ENCODE results near the gene SPDYE17. TPM values are rescaled to one million over a fixed set of nuclear protein-coding genes. Genes with fewer than 3 reads are reported as not detected.
"Not testable (repeated sequence)": the region's sequence is repeated elsewhere in the genome, so short reads cannot be mapped to it uniquely, and the experiment has no call there.

Gene SPDYE17
- total and polyA plus RNA-seq, 12 donors, result not detected

DNA sequence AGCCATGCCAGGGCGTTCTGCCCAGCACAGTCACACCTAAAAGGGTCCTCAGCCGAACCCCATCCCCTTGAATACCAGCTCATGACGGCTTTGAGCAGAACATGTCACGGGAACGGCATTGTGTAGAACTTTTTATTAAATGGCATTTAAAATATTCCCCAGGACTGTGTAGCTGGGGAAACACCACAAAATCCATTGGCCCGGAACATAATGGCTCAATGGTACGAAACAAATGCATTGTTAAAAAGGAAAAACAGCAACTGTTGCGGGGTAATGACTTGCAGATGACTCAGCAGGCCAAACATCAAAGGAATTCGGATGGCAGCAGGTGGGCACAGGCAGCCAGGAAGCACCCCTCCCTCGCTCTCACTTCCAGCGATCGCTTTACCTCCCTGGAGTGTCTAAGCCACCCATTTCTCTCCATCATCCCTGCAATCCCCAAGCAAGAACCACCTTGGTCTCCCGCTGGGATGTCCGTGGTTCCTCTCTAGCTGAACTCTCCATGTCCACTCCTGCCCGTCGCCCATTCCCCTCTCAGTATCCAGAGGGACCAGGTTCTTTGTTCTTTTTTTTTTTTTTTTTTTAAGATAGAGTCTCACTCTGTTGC, 22.0 kb downstream of the SPDYE17 start:
- H3K27me3 ChIP-seq; H3K9me3 ChIP-seq; H3K4me3 ChIP-seq; H3K36me3 ChIP-seq; H3K4me1 ChIP-seq; ATAC-seq; H3K27ac ChIP-seq; DNase-seq; intact Hi-C loops (cut with DNase I): not testable (repeated sequence)
- 90 to 93% methylated on average over 8 to 12 of the region's 16 CpGs for WGBS, 2 donors

DNA sequence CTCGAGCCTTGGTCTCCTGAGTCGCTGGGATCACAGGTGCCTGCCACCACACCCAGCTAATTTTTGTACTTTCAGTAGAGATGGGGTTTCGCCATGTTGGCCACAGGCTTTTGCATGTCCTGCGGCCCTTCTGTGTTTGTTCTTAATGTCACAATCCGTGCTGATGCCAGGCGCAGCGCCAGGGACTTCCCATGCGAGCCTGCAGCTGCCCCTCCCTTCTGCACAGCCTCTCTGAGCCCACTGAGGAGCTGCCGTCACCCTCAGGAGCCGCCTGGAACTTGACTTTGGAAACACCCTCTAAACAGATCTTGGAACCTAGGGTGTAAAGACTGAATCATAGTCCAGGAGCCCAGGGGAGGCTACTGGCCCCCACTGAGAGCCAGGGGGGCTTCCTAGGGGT, 24.2 kb downstream of the SPDYE17 start:
- H3K27me3 ChIP-seq; H3K36me3 ChIP-seq; intact Hi-C loops (cut with DNase I); H3K4me1 ChIP-seq; H3K4me3 ChIP-seq; H3K9me3 ChIP-seq; H3K27ac ChIP-seq: not testable (repeated sequence)
- WGBS, 2 donors, result 65 to 70% methylated on average over 9 to 10 of the region's 10 CpGs
- DNase-seq (peak in 1 of 2 donors; percentile 73), ATAC-seq (peak in 7 of 8 donors; percentile 65 to 76 (median 72))

DNA sequence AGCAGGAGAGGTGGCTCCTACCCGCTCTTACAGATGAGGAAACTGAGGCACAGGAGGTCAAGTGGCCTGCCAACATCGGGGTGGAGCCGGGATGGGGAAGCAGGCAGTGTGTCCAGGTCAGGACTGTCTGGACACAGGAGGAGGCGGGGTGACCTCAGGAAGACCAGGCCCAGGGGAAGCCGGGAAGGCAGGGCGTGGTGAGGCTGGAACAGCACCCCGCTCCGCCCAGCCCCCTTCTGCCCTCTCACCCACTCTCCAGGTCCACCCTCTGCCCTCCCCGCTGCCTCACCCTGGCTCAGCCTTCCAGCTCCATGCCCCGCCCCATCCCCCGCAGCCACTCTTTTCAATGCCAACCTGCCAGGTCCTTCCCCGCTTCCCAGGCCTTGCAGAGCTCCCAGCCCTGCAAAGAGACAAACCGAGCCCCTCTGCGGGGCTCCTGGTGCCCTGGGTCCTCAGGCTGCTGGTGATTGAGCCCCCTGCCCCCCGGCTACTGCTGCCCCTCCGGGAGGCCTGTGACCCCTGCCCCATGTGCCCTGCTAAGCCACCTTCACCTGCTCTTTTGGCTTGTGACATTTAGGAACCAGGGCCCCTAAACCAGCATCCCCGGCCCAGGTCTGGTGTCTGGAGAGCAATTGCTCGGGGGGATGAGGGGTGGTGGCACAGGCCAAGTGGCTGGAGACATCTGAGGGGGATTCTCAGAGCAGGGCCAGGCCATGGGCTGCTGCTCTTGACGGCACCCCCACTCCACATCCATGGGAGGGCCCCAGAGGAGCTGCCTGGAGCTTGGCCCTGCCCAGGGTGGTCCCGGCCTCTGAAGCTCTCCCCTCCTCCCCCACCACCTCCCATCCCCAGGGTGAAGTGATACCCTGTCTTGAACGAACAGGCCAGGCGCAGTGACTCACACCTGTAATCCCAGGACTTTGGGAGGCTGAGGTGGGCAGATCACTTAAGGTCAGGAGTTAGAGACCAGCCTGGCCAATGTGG, 25.7 kb downstream of the SPDYE17 start:
- ATAC-seq, result peak; percentile 8 to 73 (median 58)
- 90 to 91% methylated on average over 9 to 13 of the region's 22 CpGs for WGBS, 2 donors
- H3K27ac ChIP-seq; H3K4me1 ChIP-seq; H3K27me3 ChIP-seq; intact Hi-C loops (cut with DNase I); H3K9me3 ChIP-seq; DNase-seq; H3K4me3 ChIP-seq: not testable (repeated sequence)
- peaks cover 0 to 13% (median 0%) of the 10 kb centered on the region in 9 donors for H3K36me3 ChIP-seq

DNA sequence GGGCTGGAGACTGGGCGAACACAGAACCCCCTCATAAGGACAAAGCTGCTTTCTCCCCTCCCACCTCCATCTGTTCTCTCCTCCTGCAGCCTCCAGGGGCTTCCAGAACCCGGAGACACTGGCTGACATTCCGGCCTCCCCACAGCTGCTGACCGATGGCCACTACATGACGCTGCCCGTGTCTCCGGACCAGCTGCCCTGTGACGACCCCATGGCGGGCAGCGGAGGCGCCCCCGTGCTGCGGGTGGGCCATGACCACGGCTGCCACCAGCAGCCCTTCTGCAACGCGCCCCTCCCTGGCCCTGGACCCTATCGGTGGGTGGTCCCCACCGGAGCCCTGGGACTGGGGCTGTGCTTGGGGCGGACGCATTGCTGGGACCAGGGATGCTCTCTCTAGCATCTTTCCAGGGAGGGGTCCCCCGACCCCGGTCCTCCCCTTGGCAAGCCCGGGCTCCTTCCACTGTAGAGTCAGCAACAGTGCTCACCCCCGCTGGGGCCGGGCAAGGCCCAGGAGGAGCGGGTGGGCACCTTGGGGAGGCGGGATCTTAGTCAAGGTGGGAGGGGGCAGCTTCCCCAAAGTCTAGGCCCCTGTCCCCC, 26.6 kb downstream of the SPDYE17 start:
- H3K4me3 ChIP-seq; H3K9me3 ChIP-seq; intact Hi-C loops (cut with DNase I); DNase-seq; H3K4me1 ChIP-seq; H3K27ac ChIP-seq; H3K27me3 ChIP-seq; ATAC-seq: not testable (repeated sequence)
- peaks cover 0 to 15% (median 0%) of the 10 kb centered on the region in 9 donors for H3K36me3 ChIP-seq
- 94 to 95% methylated on average over 13 to 18 of the region's 27 CpGs for WGBS, 2 donors

DNA sequence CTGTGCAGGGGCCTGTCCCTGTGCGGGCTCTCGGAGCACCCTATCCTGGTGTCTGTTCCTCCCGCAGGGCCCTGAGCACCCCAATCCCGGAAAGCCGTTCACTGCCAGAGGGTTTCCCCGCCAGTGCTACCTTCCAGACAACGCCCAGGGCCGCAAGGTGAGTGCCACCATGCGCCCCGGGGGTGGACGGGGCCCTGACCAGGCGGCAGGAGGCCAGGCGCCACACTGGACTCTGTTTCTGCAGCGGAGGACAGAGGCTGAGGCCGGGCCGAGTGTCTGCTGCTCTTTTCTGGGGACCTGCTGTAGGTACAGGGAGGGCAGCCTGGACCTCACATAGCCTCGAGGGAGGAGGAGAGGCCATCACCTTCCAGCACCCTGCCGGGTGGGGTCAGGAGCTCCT, 28.0 kb downstream of the SPDYE17 start:
- H3K27ac ChIP-seq; H3K4me3 ChIP-seq; ATAC-seq; intact Hi-C loops (cut with DNase I); H3K9me3 ChIP-seq; H3K4me1 ChIP-seq; H3K27me3 ChIP-seq; DNase-seq: not testable (repeated sequence)
- H3K36me3 ChIP-seq, result peaks cover 0 to 15% (median 0%) of the 10 kb centered on the region in 9 donors
- 93 to 98% methylated on average over 9 to 12 of the region's 18 CpGs for WGBS, 2 donors

DNA sequence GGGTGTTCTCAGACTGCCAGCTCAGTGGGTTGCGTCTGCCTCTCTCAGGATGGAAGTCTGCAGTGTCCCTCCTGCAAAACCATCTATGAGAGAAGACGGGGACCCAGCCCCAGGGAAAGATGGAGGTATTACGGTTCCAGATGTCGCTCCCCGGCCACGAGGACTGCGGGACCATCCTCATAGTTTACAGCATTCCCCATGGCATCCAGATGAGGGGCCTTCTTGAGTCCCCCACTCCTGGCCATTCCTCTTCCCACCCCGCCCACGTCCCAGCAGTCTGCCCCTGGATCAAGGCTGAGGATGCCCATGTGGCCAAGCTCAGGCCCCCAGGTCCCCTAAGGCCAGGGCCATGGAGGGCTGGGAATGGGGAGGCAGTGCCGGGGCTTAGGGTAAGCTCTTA, 28.9 kb downstream of the SPDYE17 start:
- DNase-seq; H3K4me3 ChIP-seq; ATAC-seq; H3K27ac ChIP-seq; H3K4me1 ChIP-seq; H3K9me3 ChIP-seq; intact Hi-C loops (cut with DNase I); H3K27me3 ChIP-seq: not testable (repeated sequence)
- H3K36me3 ChIP-seq, result peaks cover 0 to 15% (median 0%) of the 10 kb centered on the region in 9 donors
- 89 to 97% methylated on average over 10 of the region's 10 CpGs for WGBS, 2 donors

DNA sequence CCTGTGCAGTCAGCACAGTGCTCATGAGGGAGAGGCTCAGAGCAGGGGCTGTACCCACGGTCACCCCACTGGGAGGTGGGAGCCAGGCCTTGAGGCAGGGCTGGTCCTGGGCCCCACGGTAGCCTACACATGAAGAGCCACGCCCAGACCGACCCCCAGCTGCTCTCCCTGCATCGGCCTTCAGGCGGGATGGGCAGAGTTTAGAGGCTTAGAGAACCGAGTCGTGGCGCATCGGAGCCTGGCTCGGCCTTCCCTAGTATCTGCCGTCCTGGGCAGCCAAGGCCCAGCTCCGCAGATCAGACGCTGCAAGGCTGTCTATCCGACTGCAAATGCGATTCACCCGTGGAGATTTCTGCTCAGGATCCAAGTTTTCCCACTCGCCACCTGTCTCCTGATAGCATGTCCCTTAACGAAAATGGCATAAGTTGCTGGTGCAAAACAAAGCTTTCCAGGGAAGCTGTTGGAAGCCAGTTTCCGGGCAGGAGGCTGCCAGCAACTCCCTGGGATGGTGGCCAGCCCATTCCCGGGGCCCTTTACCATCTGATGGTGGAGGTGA, 29.4 kb downstream of the SPDYE17 start:
- H3K4me1 ChIP-seq; H3K27me3 ChIP-seq; intact Hi-C loops (cut with DNase I); H3K9me3 ChIP-seq; DNase-seq; ATAC-seq; H3K27ac ChIP-seq; H3K4me3 ChIP-seq: not testable (repeated sequence)
- H3K36me3 ChIP-seq, result peaks cover 0 to 15% (median 0%) of the 10 kb centered on the region in 9 donors
- WGBS, 2 donors, result 93 to 94% methylated on average over 21 of the region's 21 CpGs

DNA sequence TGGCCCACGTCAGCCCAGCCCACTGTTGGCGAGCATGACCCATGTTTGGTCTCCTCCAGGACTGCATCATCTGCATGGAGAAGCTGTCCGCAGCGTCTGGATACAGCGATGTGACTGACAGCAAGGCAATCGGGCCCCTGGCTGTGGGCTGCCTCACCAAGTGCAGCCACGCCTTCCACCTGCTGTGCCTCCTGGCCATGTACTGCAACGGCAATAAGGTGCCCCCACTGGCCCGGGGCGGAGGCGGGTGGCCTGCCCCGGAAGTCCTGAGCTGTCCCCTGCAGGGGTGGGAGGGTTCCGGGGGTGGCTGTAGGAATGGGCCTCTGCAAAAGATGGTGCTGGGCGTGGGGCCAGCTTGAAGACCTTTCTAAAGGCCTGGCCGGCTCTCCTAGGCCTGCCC, 30.1 kb downstream of the SPDYE17 start:
- peaks cover 0 to 15% (median 0%) of the 10 kb centered on the region in 9 donors for H3K36me3 ChIP-seq
- H3K27me3 ChIP-seq; H3K4me1 ChIP-seq; DNase-seq; H3K9me3 ChIP-seq; intact Hi-C loops (cut with DNase I); H3K4me3 ChIP-seq; H3K27ac ChIP-seq; ATAC-seq: not testable (repeated sequence)
- 84 to 85% methylated on average over 13 to 15 of the region's 15 CpGs for WGBS, 2 donors

DNA sequence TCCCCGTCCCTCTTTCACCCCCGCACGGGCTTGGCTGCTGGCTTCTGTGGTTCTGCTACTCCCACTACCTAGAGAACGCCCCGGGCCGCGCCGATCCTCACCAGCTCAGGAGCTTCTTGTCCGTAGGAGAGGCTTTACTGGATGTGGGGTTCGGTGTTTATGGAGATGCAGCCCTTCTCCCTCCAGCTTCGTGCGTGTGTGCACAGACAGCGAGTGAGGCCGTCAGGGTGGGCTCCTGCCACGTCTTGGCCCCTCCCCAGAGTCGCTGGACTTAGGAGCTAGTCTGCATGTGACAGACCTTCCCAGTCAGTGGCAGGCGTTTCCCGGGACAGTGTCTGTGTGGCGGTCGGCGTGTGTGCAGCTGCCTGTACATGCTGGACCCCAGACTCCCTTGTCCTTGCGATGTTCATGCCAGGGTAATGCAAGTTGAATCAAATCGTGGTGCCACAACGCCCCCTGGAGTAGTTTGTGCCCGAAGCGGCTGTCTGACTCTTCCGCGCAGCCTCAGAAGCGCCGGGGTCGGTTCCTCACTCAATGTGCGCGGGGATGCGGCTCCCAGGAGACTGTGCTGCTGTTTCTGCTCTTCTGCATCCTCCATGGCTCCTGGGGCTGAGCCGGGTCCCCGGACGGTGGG, 32.6 kb downstream of the SPDYE17 start:
- H3K27ac ChIP-seq, H3K27me3 ChIP-seq, H3K4me1 ChIP-seq, H3K4me3 ChIP-seq, DNase-seq, H3K9me3 ChIP-seq: not testable (repeated sequence)
- H3K36me3 ChIP-seq, result peaks cover 0 to 15% (median 0%) of the 10 kb centered on the region in 9 donors
- ATAC-seq, result peak in 2 of 8 donors; percentile 11 to 30
- intact Hi-C loops (cut with DNase I), result loop anchor here in 1 of 10 donors (10.0 kb wide), 1 partner anchor 495 kb away; no protein-coding TSS in a partner anchor
- WGBS, 2 donors, result 70 to 84% methylated on average over 12 to 17 of the region's 37 CpGs

DNA sequence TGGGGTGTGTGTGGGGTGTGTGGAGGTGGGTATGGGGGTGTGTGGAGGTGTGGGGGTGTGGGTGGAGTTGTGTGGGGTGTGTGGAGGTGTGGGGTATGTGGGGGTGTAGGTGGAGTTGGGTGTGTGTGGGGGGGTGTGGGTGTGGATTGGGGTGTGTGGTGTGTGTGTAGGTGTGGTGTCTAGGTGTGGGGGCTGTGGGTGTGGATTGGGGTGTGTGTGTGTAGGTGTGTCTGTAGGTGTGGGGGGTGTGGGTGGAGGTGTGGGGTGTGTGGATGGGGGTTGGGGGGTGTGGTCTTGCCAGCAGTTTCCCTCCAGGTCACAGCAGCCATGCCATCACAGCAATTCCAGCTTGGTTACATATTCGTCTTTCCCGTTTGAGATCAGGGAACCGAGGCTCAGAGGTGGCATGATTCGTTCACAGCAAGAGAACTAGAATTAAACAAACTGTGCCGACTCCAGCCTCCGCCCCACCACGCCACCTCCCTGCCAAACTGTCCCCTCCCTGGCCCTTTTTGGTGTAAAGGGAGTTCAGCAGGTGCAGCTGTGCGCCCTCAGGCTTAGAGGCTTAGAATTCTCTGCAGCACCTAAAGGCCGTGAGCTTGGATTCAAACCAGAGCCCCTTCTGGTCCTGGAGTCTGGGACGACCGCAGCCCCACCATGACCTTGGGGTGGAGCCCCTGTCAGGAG, 33.3 kb downstream of the SPDYE17 start:
- H3K36me3 ChIP-seq, result peaks cover 0 to 19% (median 0%) of the 10 kb centered on the region in 9 donors
- intact Hi-C loops (cut with DNase I), result loop anchor here in 1 of 10 donors (10.0 kb wide), 1 partner anchor 494 kb away; no protein-coding TSS in a partner anchor
- peak in 6 of 8 donors; percentile 18 to 48 (median 31) for ATAC-seq
- WGBS, 2 donors, result 96 to 97% methylated on average over 9 of the region's 11 CpGs
- H3K9me3 ChIP-seq, H3K4me3 ChIP-seq, DNase-seq, H3K27ac ChIP-seq, H3K27me3 ChIP-seq, H3K4me1 ChIP-seq: not testable (repeated sequence)

Measured in heart right ventricle (tissue), 16 donors.